GM21786 (cell line): Measurements from ENCODE around the gene KLK12.

ENCODE experiments used
- ATAC-seq: cut with Tn5 transposase; IDR thresholded peaks from one replicate; pipeline ENCODE4 v1.9.1; 2021; ENCODE audit not compliant: unreplicated experiment

The KLK12 gene

DNA sequence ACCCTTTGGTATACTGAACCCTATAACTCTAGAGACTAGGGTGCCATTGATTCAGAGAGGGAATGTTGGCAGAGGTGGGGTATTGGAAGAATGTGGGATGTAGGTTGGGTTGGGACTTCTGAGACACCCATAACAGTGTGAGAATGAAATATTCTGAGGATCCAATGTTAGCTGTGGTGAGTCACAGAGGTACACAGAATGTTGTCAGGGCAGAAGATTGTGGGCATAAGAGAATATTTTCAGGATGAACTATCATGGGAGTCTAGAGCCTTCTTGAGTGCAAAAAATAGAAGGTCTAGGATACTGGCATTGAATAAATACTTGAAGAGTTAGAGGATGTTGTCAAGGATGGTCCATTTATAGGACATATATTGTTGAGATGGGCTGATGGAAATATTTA lies 21.1 kb upstream of the KLK12 start:
- no peak for ATAC-seq

- ATAC-seq: no peak
These were observed 12.2 kb upstream of the KLK12 start for GRCh38 chr19:51047031-51047335.

- no peak for ATAC-seq
These were observed 9.5 kb upstream of the KLK12 start for GRCh38 chr19:51044327-51044726.

- ATAC-seq: no peak
These were observed 8.7 kb upstream of the KLK12 start for GRCh38 chr19:51043497-51043896.

- no peak for ATAC-seq
These were observed 5.3 kb upstream of the KLK12 start for GRCh38 chr19:51040151-51040550.

- ATAC-seq: no peak
These were observed 1.7 kb upstream of the KLK12 start for GRCh38 chr19:51036519-51036918.

GRCh38 chr19:51031880-51032225 lies 2.9 kb downstream of the KLK12 start:
- ATAC-seq: no peak

DNA sequence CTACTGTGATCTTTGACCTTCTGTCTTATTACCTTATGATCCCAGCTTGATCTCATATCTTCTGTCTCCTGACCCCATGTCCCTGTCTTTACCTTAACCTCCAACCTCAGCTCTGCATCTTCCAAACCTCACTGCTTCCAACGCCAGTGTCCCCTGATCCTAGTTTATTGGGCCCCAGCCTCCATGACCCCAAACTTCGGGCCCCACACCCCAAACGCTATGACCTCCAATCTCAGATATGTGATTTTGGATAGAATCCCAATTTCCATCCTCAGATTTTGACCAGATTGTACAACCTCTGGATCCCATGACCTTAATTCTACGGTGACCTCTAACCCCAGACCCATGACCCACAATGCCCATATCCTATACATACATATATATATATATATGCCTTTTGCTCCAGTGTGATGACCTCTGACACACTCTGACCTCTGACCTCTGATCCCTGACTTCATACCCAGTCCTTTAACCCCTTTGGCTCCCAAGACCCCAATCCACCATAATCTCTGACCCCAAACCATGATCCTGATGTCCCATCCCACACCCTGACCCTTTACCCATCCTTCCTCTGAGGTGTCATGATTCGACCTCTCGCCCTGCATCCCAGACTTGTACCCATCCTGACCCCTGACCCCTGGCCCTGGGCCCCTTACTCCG lies 3.5 kb downstream of the KLK12 start:
- no peak for ATAC-seq

GRCh38 chr19:51030631-51031030 lies 4.2 kb downstream of the KLK12 start:
- no peak for ATAC-seq

DNA sequence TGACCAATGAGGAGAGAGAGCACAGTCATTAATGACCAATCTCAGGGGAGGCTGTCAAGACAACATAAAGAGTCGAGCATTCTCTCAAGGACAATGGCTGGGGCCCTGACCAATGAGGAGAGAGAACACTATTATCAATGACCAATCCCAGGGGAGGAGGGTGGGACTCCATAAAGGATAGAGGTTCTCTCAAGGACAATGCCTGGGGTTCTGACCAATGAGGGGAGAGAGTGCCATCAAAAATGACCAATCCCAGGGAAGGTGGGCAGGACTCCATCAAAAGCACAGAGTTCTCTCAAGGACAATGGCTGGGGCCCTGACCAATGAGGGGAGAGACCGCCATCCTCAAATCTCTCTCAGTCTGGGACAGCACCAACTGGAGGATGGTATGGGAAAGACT lies 5.1 kb downstream of the KLK12 start:
- no peak for ATAC-seq

GRCh38 chr19:51027873-51028272 lies 6.9 kb downstream of the KLK12 start:
- no peak for ATAC-seq

DNA sequence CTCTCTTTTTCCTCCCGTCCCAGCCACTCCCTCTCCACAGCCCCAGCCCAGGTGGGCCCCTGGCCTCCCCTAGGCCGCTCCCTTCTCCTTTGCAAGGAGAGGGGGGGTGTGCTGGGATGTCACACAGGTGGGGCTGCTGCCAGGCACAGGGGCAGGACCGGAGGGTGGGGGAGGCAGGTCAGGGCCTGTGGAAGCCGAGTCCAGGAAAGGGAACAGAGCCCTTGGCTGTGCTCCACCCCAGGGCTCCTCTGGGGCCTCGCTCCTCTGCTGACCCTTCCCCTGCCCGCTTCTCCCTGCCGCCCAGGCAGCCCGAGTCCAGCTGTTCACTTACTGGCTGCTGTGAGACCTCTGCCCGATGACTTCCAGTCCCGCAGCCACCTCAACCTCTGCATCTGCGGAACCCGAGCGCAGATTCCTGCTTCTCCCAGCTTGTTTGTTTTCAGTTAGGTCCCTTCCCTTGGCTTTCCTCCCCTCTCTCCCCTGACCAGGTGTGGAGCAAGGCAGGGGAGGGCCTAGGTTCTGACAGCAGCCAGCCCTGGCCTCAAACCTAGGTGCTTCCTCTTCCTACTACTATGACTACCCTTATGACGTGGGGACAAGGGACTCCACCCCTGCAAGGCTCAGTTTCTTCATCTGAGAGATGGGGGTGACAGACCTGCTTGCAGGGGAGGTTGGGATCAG lies 7.5 kb downstream of the KLK12 start:
- ATAC-seq: no peak

DNA sequence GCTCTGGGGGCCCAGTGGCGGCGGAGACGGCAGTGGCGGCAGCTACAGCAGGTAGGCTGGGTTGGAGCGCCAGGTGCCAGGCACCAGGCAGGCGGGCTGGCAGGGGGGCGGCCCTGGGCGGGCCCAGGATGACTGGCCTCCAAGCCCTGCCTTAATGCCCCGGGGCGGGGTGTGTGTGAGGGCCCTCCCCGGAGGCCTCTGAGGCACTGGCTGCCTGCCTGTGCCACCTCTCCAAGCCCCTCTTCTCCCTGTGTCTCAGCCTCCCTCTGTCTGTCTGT lies 8.3 kb downstream of the KLK12 start, which contains the start of gene KLK11:
KLK11 (minus strand) TSS at position 63 of the 278 bp plus-strand sequence. CDS start 985 bp downstream, outside the sequence.
- no peak for ATAC-seq

DNA sequence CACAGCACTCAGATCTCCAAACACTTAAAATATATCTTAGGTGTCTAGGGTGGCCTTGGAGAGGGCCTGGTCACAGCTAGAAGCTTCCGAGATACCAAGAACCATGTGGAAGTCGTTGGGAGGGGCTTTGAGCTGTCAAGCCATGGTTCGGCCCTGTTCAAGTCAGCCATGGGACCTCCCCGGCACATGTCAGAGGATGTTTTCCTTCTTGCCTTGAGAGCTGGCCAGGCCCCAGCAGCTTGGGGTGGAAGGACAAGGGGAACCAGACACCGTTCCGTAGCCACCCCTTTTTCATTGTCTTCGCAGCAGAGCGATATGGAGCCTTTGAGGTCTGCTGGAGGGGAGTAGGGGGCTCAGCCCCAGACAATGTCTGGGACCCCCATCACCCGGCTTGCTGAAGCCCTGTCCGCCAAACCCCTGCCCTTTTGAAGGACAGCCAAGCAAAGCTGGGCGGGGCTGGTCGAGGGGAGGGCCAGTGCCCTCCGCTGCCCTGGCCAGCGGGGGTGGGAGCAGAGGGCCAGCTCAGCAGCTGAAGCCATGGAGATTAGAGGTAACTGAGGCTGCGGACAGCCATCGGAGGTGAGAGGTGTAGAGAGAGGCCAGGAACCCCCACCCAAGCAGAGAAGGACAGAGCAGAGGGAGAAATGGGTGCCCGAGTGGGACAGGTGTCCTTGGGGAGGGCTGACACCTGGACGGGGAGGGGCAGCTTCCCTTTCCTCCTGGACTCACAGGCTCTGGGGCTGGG lies 8.8 kb downstream of the KLK12 start:
- no peak for ATAC-seq

DNA sequence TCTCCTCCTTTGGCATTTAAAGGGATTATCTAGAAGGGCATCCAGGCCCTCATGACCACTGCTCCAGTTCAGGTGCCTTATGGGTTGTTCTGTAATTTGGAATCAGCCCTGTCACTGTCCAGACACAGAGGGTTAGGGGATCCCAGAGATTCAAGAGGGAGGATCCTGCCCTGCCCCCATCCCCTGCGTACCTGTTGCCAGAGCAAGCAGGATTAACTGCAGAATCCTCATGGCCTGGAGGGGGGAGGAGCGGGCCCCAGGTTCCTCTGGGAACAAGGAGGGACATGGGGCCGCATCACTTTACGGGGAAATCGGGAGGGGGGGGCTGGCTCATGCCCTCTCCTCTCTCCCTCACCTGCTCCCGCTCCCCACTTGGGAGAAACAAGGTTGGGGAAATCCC lies 9.4 kb downstream of the KLK12 start:
- no peak for ATAC-seq

DNA sequence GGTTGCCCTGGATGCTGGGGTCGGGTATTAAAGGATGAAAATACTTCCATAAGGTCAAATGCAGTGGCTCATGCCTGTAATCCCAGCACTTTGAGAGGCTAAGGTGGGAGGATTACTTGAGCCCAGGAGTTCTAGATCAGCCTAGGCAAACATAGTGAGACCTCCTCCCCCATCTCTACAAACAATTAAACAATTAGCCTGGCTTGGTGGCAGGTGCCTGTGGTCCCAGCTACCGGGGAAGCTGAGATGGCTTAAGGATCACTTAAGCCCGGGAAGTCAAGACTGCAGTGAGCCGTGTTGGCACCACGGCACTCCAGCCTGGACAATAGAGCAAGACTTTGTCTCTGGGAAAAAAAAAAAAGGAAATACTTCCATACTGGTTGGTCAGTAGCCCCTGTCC lies 9.9 kb downstream of the KLK12 start:
- no peak for ATAC-seq

GRCh38 chr19:51023946-51024345 lies 10.9 kb downstream of the KLK12 start:
- no peak for ATAC-seq

- ATAC-seq: no peak
These were observed 12.3 kb downstream of the KLK12 start for GRCh38 chr19:51022526-51022925.

GRCh38 chr19:51020988-51021651 lies 13.7 kb downstream of the KLK12 start:
- no peak for ATAC-seq

GRCh38 chr19:51019544-51019925 lies 15.3 kb downstream of the KLK12 start, which contains the start of gene KLK10:
Gene KLK10 (minus strand): TSS chr19:51019709. CDS start chr19:51019130, 579 bp downstream.
- ATAC-seq: no peak

DNA sequence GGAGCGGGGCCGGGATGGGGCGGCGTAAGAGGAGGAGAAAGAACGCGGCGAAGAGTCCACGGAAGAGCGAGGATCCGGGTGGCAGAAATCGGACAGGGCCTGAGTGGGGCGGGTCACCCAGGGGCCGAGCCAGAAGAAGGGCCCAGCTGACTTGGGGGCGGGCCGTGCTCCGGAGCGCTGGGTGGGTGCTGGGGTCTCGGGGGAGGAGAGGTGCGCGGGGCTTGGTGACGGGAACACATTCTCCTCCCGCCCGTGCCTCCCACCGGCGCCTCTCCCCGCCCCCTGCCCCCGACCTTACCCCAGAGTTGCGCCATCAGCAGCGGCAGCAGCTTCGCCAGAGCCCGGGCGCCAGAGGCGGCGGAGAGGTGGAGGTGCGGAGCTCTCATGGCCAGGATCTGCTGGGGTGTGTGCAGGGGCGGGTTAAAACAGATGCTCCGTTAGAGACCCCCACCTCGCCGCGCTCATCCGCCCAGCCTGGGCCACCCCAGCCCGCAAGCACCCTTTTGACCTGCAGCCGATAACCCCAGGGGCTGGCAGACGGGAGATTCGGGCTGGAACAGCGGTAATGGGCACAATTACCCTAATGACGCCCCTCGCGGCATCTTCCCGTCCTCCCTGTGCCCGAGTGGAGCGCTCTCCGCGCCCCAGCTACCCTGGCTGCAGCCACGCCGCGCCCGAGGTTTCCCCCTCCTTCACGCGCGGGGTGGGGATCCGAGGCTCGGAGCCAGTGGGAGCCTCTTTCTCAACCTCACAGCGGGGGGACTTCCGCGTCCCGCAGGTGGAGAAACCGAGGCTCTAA lies 15.9 kb downstream of the KLK12 start:
- ATAC-seq: no peak
